PC-3 (cell line): ENCODE measurements around the gene CAMK2A. TPM values are rescaled to one million over a fixed set of nuclear protein-coding genes. Genes with fewer than 3 reads are reported as not detected.

ENCODE experiments used
- ATAC-seq: fragments of 200-7000 bp; cut with Tn5 transposase; 2 replicates; pipeline ENCODE4 v1.9.1; 2020; ENCODE audit warnings: mild to moderate bottlenecking, moderate library complexity
- BruUV-seq: library from RNA; stranded (reverse); fragments of 400-500 nt; replicated peaks from 2 replicates; lab custom pipeline; 2021; lab: Mats Ljungman, UMichigan
- CTCF ChIA-PET: fragments of 300-600 bp; sonication (Branson Sonifier 250); formaldehyde crosslinking; loops from one replicate; lab custom pipeline; 2022; ENCODE audit warnings: antibody characterized with exemption; lab: Charles Lee
- POLR2A ChIA-PET: fragments of 300-600 bp; sonication (Branson Sonifier 250); formaldehyde crosslinking; loops from one replicate; lab custom pipeline; 2022; ENCODE audit warnings: antibody characterized with exemption; ENCODE audit not compliant: unreplicated experiment; lab: Charles Lee
- DNase-seq: peaks from one replicate; pipeline ENCODE4 v3.0.0-alpha.2; 2015
- H2AFZ ChIP-seq: fragments of 300-600 bp; sonication (generic); 2 replicates; pipeline ENCODE4 v1.6.0; 2016; ENCODE audit warnings: antibody characterized with exemption, low read length
- H3F3A ChIP-seq: fragments of 300-600 bp; sonication (generic); one replicate; pipeline ENCODE4 v1.6.0; 2017; ENCODE audit warnings: antibody characterized with exemption, low read length, control low read depth, mild to moderate bottlenecking; ENCODE audit not compliant: unreplicated experiment
- H3K27ac ChIP-seq: fragments of 300-600 bp; sonication (generic); 2 replicates; pipeline ENCODE4 v1.5.1; 2016; ENCODE audit warnings: mild to moderate bottlenecking, low read length
- H3K27me3 ChIP-seq: fragments of 300-600 bp; sonication (generic); 2 replicates; pipeline ENCODE4 v1.6.1; 2016; ENCODE audit warnings: low read length, mixed read lengths
- H3K36me3 ChIP-seq: fragments of 300-600 bp; sonication (generic); 2 replicates; pipeline ENCODE4 v1.6.1; 2016; ENCODE audit warnings: low read depth, mixed run types, low read length, mixed read lengths
- H3K4me1 ChIP-seq: fragments of 300-600 bp; sonication (generic); 2 replicates; pipeline ENCODE4 v1.5.1; 2016; ENCODE audit warnings: low read length; ENCODE audit not compliant: insufficient read depth
- H3K4me2 ChIP-seq: fragments of 300-600 bp; sonication (generic); 2 replicates; pipeline ENCODE4 v1.6.0; 2016; ENCODE audit warnings: low read length
- H3K4me3 ChIP-seq: fragments of 300-600 bp; sonication (generic); 2 replicates; pipeline ENCODE4 v1.5.1; 2016; ENCODE audit warnings: mild to moderate bottlenecking, low read length, mixed read lengths
- H3K79me2 ChIP-seq: fragments of 300-600 bp; sonication (generic); 2 replicates; pipeline ENCODE4 v1.6.1; 2017; ENCODE audit warnings: low read length, mixed read lengths
- H3K9ac ChIP-seq: fragments of 300-600 bp; sonication (generic); 2 replicates; pipeline ENCODE4 v1.6.0; 2016; ENCODE audit warnings: mild to moderate bottlenecking, low read length
- H3K9me2 ChIP-seq: fragments of 300-600 bp; sonication (generic); replicated peaks from 2 replicates; pipeline ENCODE4 v1.6.1; 2016; ENCODE audit warnings: mixed run types, low read length, mixed read lengths
- H3K9me3 ChIP-seq: fragments of 300-600 bp; sonication (generic); 2 replicates; pipeline ENCODE4 v1.6.1; 2016; ENCODE audit warnings: low read length, mixed read lengths
- H4K20me1 ChIP-seq: fragments of 300-600 bp; sonication (generic); 2 replicates; pipeline ENCODE4 v1.6.1; 2016; ENCODE audit warnings: low read length, mixed read lengths
- CTCF ChIP-seq: fragments of 300-600 bp; sonication (generic); conservative IDR thresholded peaks from 2 replicates; pipeline ENCODE4 v1.5.1; 2017; ENCODE audit warnings: antibody characterized with exemption, low read depth, mild to moderate bottlenecking, low read length
- EZH2 ChIP-seq: fragments of 300-600 bp; sonication (generic); IDR thresholded peaks from one replicate; pipeline ENCODE4 v1.6.1; 2017; ENCODE audit warnings: antibody characterized with exemption, mild to moderate bottlenecking, low read length; ENCODE audit not compliant: unreplicated experiment
- EZH2phosphoT487 ChIP-seq: fragments of 300-600 bp; sonication (generic); IDR thresholded peaks from 2 replicates; pipeline ENCODE4 v1.6.1; 2018; ENCODE audit warnings: mild to moderate bottlenecking, antibody characterized with exemption, low read length, borderline replicate concordance
- intact Hi-C: fragments of 100-400 bp; cut with micrococcal nuclease; formaldehyde crosslinking; loops from 2 replicates; pipeline ENCODE4 v1.9.0; 2023
- total RNA-seq: library from RNA; depleted of rRNA; stranded (reverse); fragments of >200 nt; gene quantifications from 2 replicates; pipeline ENCODE4 v1.2.3, GENCODE V29; 2014

Gene CAMK2A
- total RNA-seq, 1 experiment from 2014 or later: 0.15 TPM

GRCh38 chr5:150263375-150263775, 26.2 kb downstream of the CAMK2A start:
- CTCF ChIA-PET: interaction anchor here (0.6 kb wide), 1 partner anchor 33 kb away, joined by 9 read pairs; no protein-coding TSS in a partner anchor
- Histone ChIP-seq H3K4me3 (no peak overlapping the region), H3F3A (no peaks in the 10 kb centered on the region), H3K9me2 (no peaks in the 10 kb centered on the region), H3K4me2 (peak overlapping the region; percentile 58), H3K36me3 (no peaks in the 10 kb centered on the region), H3K9me3 (no peaks in the 10 kb centered on the region), H4K20me1 (no peaks in the 10 kb centered on the region), H3K79me2 (no peaks in the 10 kb centered on the region), H3K27ac (peak overlapping the region; percentile 32), H3K27me3 (no peaks in the 10 kb centered on the region), H3K9ac (no peak overlapping the region), H2AFZ (no peak overlapping the region), H3K4me1 (peaks cover 46% of the 10 kb centered on the region)
- intact Hi-C loops: loop anchor here (5.0 kb wide), 1 partner anchor 174 kb away; no protein-coding TSS in a partner anchor
- no peak for TF ChIP-seq CTCF
- TF ChIP-seq EZH2phosphoT487: no peak
- TF ChIP-seq EZH2: no peak
- ATAC-seq: no peak
- no TSS peak for BruUV-seq
- no peak for DNase-seq
- POLR2A ChIA-PET: no interaction called here

- CTCF ChIA-PET: no interaction called here
- Histone ChIP-seq H3K4me1 (peaks cover 46% of the 10 kb centered on the region), H3K27me3 (no peaks in the 10 kb centered on the region), H3K4me2 (peak overlapping the region; percentile 58), H3K9ac (no peak overlapping the region), H3F3A (no peaks in the 10 kb centered on the region), H3K4me3 (no peak overlapping the region), H3K27ac (no peak overlapping the region), H3K9me3 (no peaks in the 10 kb centered on the region), H3K9me2 (no peaks in the 10 kb centered on the region), H2AFZ (no peak overlapping the region), H3K36me3 (no peaks in the 10 kb centered on the region), H3K79me2 (no peaks in the 10 kb centered on the region), H4K20me1 (no peaks in the 10 kb centered on the region)
- ATAC-seq (no peak), DNase-seq (peak; percentile 57)
- intact Hi-C loops: loop anchor here (5.0 kb wide), 1 partner anchor 175 kb away; no protein-coding TSS in a partner anchor
- no TSS peak for BruUV-seq
- POLR2A ChIA-PET: no interaction called here
- TF ChIP-seq EZH2 (no peak), EZH2phosphoT487 (no peak), CTCF (no peak)
These were observed 27.1 kb downstream of the CAMK2A start for GRCh38 chr5:150262502-150262901.

GRCh38 chr5:150261231-150261630, 28.3 kb downstream of the CAMK2A start:
- DNase-seq (peak; percentile 92), ATAC-seq (peak; percentile 59)
- no peaks in the 10 kb centered on the region for H3F3A ChIP-seq
- H3K9ac ChIP-seq: no peak overlapping the region
- H3K79me2 ChIP-seq: no peaks in the 10 kb centered on the region
- BruUV-seq: no TSS peak
- peak overlapping the region; percentile 58 for H3K4me2 ChIP-seq
- TF ChIP-seq CTCF (no peak), EZH2phosphoT487 (no peak), EZH2 (no peak)
- H3K9me3 ChIP-seq: no peaks in the 10 kb centered on the region
- H3K4me3 ChIP-seq: no peak overlapping the region
- H3K36me3 ChIP-seq: no peaks in the 10 kb centered on the region
- intact Hi-C loops: loop anchor here (5.0 kb wide), 1 partner anchor 176 kb away; no protein-coding TSS in a partner anchor
- no peaks in the 10 kb centered on the region for H3K27me3 ChIP-seq
- H3K9me2 ChIP-seq: no peaks in the 10 kb centered on the region
- H3K27ac ChIP-seq: peak overlapping the region; percentile 44
- H2AFZ ChIP-seq: no peak overlapping the region
- peaks cover 43% of the 10 kb centered on the region for H3K4me1 ChIP-seq
- POLR2A ChIA-PET: no interaction called here
- CTCF ChIA-PET: no interaction called here
- H4K20me1 ChIP-seq: no peaks in the 10 kb centered on the region
